Esophagus (tissue), 2 donors: ENCODE results near the gene PLLP. TPM values are rescaled to one million over a fixed set of nuclear protein-coding genes. Genes with fewer than 3 reads are reported as not detected.

Experiments
- H3K27ac ChIP-seq, 2 donors: one replicate each; pipeline ENCODE4 v1.5.1; 2013; ENCODE audit warnings: low read depth in 2 of 2, mild to moderate bottlenecking in 2 of 2, inconsistent platforms in 1 of 2, low read length in 1 of 2, moderate library complexity in 1 of 2
- H3K27me3 ChIP-seq, 2 donors: one replicate each; pipeline ENCODE4 v1.6.1; 2013; ENCODE audit warnings: low read length in 2 of 2, control low read depth in 1 of 2, mild to moderate bottlenecking in 1 of 2; ENCODE audit not compliant: insufficient read depth in 2 of 2, control insufficient read depth in 1 of 2
- H3K36me3 ChIP-seq, 2 donors: one replicate each; pipeline ENCODE4 v1.6.1; 2013; ENCODE audit warnings: low read length in 1 of 2; ENCODE audit not compliant: control insufficient read depth in 2 of 2, insufficient read depth in 2 of 2
- H3K4me1 ChIP-seq, 2 donors: one replicate each; pipeline ENCODE4 v1.6.1; 2013; ENCODE audit warnings: low read length in 1 of 2; ENCODE audit not compliant: control insufficient read depth in 2 of 2, insufficient read depth in 2 of 2
- H3K4me3 ChIP-seq, 2 donors: one replicate each; pipeline ENCODE4 v1.5.1; 2013; ENCODE audit warnings: low read length in 2 of 2, mild to moderate bottlenecking in 2 of 2, low read depth in 1 of 2, moderate library complexity in 1 of 2
- H3K9me3 ChIP-seq, 2 donors: one replicate each; pipeline ENCODE4 v1.6.1; 2013; ENCODE audit warnings: mild to moderate bottlenecking in 2 of 2, low read depth in 1 of 2, low read length in 1 of 2, moderate library complexity in 1 of 2; ENCODE audit not compliant: control insufficient read depth in 2 of 2, insufficient read depth in 1 of 2
- WGBS, 2 donors: extraction: QIAGEN DNeasy Blood & Tissue Kit; methylation state at CpG; one replicate each; pipeline ENCODE4 v1.1.7; 2013; 5-methylcytosine and 5-hydroxymethylcytosine counted together
- polyA plus RNA-seq, 2 donors: library from polyadenylated mRNA; stranded (reverse); fragments of 200-250 nt; gene quantifications; one replicate each; pipeline ENCODE4 v1.2.3, GENCODE V29; 2013
- donor health status: healthy with polysubstance abuse.
- donor health status: Bipolar disorder and iron deficiency.

Gene PLLP
- polyA plus RNA-seq, 2 donors, result 18.1 to 28.0 TPM

GRCh38 chr16:57245472-57246113 lies 38.9 kb downstream of the PLLP start:
- WGBS, 2 donors, result 3 to 4% methylated on average over 28 of the region's 28 CpGs
- Histone ChIP-seq H3K36me3 (peaks cover 6 to 14% of the 10 kb centered on the region in 2 donors), H3K4me1 (no peaks in the 10 kb centered on the region), H3K9me3 (no peaks in the 10 kb centered on the region), H3K4me3 (peak overlapping the region; percentile 62 to 70), H3K27me3 (no peaks in the 10 kb centered on the region), H3K27ac (peak overlapping the region; percentile 95)

GRCh38 chr16:57244767-57245471 lies 39.6 kb downstream of the PLLP start, which contains the start of gene ARL2BP:
Gene ARL2BP (plus strand): TSS chr16:57245259. CDS start chr16:57245368, 109 bp downstream.
- Histone ChIP-seq H3K36me3 (peaks cover 2 to 9% of the 10 kb centered on the region in 2 donors), H3K27ac (peak within 1 kb of the TSS; percentile 95), H3K27me3 (no peaks in the 10 kb centered on the region), H3K9me3 (no peaks in the 10 kb centered on the region), H3K4me1 (no peaks in the 10 kb centered on the region), H3K4me3 (peak within 1 kb of the TSS; percentile 62 to 70)
- 0 to 1% methylated on average over 75 to 77 of the region's 77 CpGs for WGBS, 2 donors

- H3K27ac ChIP-seq, result peak overlapping the region; percentile 86 to 93
- WGBS, 2 donors, result 8 to 9% methylated on average over 9 of the region's 9 CpGs
Observed at GRCh38 chr16:57244463-57244766, 40.1 kb downstream of the PLLP start.

DNA sequence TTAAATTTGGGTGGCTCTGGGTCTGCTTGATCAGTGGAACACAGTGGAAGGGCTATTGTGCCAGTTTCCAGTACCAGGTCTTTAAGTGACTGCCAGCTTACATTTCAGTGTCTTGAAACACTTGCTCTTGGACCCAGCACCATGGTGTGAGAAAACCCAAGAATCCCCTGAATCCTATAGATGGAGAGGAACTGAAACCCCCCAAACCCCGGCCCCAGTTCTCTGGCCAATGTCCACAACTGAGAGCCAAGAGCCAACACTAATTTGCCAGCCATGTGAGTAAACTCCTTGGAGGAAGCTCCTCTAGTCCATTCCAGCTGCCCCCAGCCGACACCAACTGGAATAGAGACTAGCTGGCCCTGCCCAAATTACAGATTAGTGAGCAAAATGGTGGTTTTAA lies 41.8 kb downstream of the PLLP start:
- H3K27ac ChIP-seq, result no peak overlapping the region
- H3K36me3 ChIP-seq, result peaks cover 0 to 4% of the 10 kb centered on the region in 2 donors
- WGBS, 2 donors, result 86 to 92% methylated on average over 2 of the region's 2 CpGs
- no peaks in the 10 kb centered on the region for H3K4me1 ChIP-seq
- no peaks in the 10 kb centered on the region for H3K9me3 ChIP-seq
- H3K4me3 ChIP-seq, result no peak overlapping the region
- no peaks in the 10 kb centered on the region for H3K27me3 ChIP-seq

More at GRCh38 chr16:57244463-57244766, 40.1 kb downstream of the PLLP start:
- H3K4me3 ChIP-seq, result peak overlapping the region; percentile 62 to 70
- peaks cover 0 to 4% of the 10 kb centered on the region in 2 donors for H3K36me3 ChIP-seq
- H3K27me3 ChIP-seq, result no peaks in the 10 kb centered on the region
- no peaks in the 10 kb centered on the region for H3K4me1 ChIP-seq
- H3K9me3 ChIP-seq, result no peaks in the 10 kb centered on the region

DNA sequence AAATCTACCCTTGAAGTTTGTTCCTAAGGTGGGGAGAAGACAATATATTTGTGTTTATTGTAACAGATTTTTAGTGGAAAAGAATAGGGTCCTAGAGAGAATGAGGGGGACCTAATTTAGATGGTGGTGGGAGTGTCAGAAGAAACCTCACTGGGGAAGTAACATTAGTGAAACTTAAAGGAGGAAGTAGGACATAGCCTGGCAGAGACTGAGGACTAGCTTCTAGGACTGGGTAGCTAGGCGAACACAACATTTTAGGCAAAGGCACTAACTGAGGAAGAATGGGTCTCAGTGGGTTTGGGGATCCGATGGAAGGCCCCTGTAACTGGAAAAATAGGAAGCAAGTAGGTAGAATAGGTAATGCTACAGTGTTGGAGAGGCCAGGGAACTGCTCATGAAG lies 43.6 kb downstream of the PLLP start:
- peaks cover 0 to 4% of the 10 kb centered on the region in 2 donors for H3K36me3 ChIP-seq
- no peaks in the 10 kb centered on the region for H3K4me1 ChIP-seq
- H3K4me3 ChIP-seq, result no peak overlapping the region
- H3K27ac ChIP-seq, result no peak overlapping the region
- WGBS, 2 donors, result 87 to 89% methylated on average over 2 of the region's 2 CpGs
- no peaks in the 10 kb centered on the region for H3K9me3 ChIP-seq
- H3K27me3 ChIP-seq, result no peaks in the 10 kb centered on the region

DNA sequence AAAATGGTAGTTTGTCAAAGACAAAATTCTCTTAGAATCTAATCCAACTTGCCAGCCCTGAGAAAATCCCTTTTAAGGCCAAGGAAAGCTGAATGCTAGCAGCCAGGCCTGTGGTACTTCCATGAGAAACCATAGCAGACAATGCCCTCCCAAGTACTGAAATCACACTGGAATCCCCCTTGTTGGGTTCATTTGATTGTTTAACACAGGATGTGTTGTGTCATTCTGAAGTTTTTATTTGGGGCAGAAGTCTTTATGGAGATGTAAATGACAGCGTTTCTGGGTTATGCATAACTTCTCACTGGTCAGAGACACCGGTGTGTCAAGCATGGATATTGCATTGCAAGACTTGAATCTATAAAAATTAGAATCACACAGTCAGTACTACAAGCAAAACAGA lies 45.4 kb downstream of the PLLP start:
- Histone ChIP-seq H3K27ac (no peak overlapping the region), H3K36me3 (peaks cover 7 to 10% of the 10 kb centered on the region in 2 donors), H3K4me3 (no peak overlapping the region), H3K4me1 (no peaks in the 10 kb centered on the region), H3K9me3 (no peaks in the 10 kb centered on the region), H3K27me3 (no peaks in the 10 kb centered on the region)
- 76 to 78% methylated on average over 2 of the region's 2 CpGs for WGBS, 2 donors

DNA sequence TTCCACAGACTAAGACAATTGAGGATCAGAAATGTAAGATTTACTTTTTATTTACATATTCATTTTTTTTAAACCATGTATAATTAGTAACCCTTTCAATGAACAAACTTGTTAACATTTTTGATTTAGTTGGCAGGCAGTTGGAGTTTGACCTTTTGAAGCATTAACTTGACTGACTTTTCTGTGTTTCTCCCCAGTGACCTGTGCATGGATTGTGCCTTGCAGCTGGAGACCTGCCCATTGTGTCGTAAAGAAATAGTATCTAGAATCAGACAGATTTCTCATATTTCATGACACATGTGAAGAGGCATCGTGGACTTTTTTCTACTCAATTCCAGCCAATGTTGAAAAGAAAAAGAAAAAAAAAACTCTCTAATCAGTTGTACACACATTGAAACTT lies 45.8 kb downstream of the PLLP start:
- WGBS, 2 donors, result 68 to 81% methylated on average over 2 of the region's 2 CpGs
- Histone ChIP-seq H3K9me3 (no peaks in the 10 kb centered on the region), H3K27me3 (no peaks in the 10 kb centered on the region), H3K4me3 (no peak overlapping the region), H3K36me3 (peaks cover 10% of the 10 kb centered on the region in 2 donors), H3K4me1 (no peaks in the 10 kb centered on the region), H3K27ac (no peak overlapping the region)

GRCh38 chr16:57236022-57236350 lies 48.5 kb downstream of the PLLP start:
- Histone ChIP-seq H3K36me3 (peaks cover 10 to 16% of the 10 kb centered on the region in 2 donors), H3K27ac (no peak overlapping the region), H3K4me1 (no peaks in the 10 kb centered on the region), H3K9me3 (no peaks in the 10 kb centered on the region), H3K27me3 (no peaks in the 10 kb centered on the region), H3K4me3 (no peak overlapping the region)

GRCh38 chr16:57235128-57236021 lies 49.1 kb downstream of the PLLP start:
- Histone ChIP-seq H3K9me3 (no peaks in the 10 kb centered on the region), H3K36me3 (peaks cover 10 to 16% of the 10 kb centered on the region in 2 donors), H3K27me3 (no peaks in the 10 kb centered on the region), H3K4me3 (no peak overlapping the region), H3K27ac (no peak overlapping the region), H3K4me1 (no peaks in the 10 kb centered on the region)
- WGBS, 2 donors, result 69 to 78% methylated on average over 8 of the region's 8 CpGs
